Endothelial cell of hepatic sinusoid (primary cell): Measurements from ENCODE around the gene THOP1.
"Not testable (repeated sequence)": the region's sequence is repeated elsewhere in the genome, so short reads cannot be mapped to it uniquely, and the experiment has no call there.

Experiments used
- in situ Hi-C: cut with HindIII; loops from 2 replicates; pipeline ENCODE4 v1.10.0; 2017; ENCODE audit warnings: low sequenced_read_pairs

Gene THOP1

DNA sequence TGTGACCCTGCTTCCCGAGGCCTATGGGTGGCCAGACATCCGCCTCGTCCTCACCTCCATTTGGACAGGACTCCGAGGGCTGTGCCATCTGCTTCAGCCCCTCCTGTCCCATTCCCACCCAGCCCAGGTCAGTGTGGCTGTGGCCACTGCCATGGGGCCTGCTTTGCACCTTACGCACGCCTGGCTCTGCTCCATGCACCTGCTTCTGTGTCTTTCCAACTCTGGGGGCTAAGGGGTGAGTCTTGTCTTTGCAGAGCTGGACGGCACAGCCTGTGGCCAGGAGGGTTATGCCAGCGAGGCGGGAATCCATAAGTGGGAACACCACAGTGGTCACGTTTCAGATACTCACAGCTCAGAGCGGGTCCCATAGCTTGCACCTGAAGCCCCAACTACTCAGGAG lies 29.1 kb downstream of the THOP1 start:
- in situ Hi-C loops = no loop called here

DNA sequence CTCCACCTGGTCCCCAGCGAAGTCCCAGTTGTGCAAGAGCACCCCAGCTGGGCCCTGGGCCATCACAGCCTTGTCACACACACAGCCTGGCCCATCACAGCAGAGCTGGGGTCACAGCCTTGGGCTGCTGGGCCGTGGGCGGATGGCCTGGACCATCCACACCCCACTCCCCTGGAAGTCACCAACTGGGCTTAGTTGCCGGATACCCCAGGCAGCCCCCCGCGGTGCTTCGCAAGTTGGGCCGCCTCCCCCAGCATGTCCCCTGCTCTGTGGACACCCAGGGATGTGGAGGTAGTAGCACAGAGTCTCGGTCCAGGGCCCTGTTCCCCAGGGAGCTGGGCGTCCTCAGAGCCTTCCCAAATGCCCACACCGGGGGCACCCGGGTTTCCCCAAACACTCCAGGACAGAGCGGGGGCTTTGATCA lies 29.9 kb downstream of the THOP1 start:
- in situ Hi-C loops = no loop called here

DNA sequence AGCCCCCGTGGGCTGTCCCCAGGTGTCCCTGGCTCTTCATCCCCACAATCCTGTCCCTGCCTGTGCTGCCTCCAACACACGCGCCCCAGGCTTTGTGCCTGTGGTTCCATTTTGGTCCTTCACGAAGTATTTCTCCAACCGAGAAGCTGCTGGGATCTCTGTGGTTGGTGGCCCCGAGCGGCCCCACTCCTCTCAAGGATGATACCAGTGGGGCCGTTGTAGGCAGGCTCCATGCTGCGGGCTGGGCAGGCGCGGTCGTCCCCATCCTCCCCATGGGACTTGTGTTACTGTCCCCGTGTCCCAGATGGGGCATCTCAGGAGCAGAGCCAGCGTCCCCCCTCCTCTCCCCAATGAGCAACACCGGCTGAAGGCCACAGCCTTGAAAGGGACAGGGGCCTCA lies 30.6 kb downstream of the THOP1 start:
- in situ Hi-C loops = no loop called here

DNA sequence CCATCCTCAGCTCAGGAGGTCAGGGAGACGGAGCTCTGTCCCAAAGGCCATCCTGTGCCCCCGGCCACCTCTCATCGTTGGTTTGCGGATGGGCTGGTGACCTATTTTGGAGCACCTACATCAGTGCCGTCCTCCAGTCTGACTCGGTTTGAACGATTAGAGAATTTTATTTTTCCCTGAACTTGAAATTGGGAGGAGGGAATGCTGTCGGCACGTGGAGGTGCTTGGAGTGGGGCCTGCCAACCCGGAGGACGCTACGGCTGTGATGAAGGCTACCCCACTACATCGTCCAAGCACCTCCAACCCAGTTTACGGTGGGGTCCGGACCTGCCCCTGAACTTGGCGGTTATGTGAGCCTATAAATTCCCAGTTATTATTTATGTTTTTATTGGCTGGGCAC lies 31.3 kb downstream of the THOP1 start:
- in situ Hi-C loops = no loop called here

DNA sequence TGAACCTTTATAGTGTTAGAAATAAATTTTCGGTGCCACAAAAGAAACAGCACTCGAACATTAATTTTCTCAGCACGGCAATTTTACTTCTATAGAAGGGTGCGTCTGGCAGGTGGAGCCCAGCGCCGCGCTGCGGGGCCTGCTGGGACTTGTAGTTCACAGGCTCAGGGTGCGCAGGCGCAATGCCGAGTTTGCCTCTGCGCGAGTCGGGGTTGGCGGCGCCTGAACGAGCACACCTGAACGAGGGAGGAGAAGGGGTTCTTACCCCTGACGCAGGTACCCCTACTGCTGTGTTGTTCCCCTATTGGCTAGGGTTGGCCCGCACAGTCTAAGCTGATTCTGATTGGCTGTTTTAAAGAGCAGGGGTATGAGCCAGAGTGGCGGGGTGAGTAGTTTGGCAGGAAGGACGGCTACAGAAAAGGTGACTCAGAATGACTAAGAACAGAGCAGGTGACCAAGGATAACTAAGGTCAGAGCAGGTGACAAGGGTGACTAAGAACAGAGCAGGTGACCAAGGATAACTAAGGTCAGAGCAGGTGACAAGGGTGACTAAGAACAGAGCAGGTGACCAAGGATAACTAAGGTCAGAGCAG lies 32.0 kb downstream of the THOP1 start:
- in situ Hi-C loops = not testable (repeated sequence)

DNA sequence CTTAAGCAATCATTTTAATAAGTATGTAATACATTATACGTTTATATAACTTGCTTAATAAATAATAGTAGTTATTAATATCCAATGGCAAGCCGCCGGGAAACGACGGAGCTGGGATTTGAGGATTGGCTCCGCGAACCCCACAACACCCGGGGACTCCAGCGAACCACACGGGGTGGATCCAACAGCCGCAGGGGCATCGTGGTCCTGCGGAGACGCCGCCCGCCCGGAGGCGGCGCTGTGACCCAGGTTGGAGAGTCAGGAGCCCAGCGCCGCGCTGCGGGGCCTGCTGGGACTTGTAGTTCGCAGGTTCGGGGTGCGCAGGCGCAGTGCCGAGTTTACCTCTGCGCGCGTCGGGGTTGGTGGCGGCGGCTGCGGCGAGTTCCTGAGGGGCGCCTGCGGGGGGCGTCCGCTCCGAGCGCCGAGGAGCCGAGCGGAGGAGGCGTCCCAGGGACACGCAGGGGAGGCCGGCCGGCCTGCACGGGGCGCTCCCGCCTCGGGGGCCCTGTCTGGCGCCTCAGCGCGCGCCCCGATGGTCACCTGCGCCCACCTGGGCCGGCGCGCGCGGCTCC lies 34.3 kb downstream of the THOP1 start, which contains the start of gene ZNF554:
Gene ZNF554 (plus strand): TSS at position 329 of the 572 bp plus-strand sequence. CDS start 204 bp downstream, at position 533.
- in situ Hi-C loops = no loop called here

DNA sequence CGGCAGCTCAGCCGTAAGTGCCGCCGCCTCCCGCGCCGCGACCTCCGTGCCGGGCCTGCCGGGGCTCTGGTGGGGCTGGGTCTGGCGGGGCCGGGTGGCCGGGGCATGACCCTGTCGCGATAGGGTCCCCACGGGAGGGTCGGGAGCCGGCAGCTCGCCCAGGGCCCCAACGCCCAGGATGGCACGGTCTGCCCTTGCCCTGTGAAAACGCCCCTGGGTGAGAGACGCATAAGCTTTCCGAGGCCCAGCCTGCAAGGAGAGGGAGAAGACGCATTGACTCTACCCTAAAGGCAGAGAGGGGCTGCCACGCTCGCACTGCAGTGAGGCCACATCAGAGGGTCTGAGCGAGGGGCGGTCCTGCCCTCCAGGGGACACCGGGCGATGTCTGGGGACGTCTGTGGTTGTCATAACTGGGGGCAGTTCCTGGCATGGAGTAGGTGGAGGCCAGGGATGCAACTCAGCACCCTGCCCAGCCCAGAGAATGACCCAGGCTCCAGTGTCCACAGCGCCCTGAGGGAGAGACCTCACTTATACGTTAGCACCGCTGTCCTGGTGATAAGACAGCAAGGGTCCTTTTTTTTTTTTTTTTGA lies 34.9 kb downstream of the THOP1 start:
- in situ Hi-C loops = no loop called here

DNA sequence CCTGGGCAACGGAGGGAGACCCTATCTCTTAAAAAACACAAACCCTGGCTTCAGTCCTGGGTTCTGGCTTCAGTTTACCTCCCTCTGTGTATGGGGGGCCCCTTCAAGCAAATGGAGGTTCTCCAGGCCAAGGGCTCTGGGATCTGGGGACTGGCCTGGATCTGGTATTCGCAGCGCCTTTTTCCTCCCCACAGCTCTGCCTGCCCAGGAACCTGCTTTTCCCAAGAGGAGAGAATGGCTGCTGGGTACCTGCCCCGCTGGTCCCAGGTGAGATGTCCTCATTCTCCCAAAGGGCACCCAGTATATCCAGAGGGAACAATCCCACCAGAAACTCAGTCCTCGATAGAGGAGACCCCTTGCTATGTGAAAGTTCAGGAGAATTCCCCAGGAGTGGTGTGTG lies 37.5 kb downstream of the THOP1 start:
- in situ Hi-C loops = no loop called here

DNA sequence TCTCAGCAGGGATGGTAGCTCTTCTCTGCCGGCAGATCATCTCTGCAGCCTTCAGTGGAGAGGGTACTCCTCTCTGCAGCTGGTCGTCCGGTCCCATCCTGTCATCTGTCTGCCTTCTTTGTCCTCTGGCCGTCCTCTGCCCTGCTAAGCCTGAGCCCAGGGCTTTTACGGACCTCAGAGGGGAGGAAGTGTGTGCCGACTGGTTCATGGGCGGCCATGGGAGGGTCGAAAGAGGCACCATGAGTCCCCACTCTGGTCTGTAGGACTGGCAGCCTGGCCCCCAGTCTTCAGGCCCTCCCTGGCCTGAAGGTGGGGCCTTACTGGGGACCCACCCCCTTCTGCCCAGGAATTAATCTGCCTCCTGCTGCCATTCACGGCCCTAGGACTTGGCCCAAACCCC lies 38.3 kb downstream of the THOP1 start:
- in situ Hi-C loops = no loop called here

DNA sequence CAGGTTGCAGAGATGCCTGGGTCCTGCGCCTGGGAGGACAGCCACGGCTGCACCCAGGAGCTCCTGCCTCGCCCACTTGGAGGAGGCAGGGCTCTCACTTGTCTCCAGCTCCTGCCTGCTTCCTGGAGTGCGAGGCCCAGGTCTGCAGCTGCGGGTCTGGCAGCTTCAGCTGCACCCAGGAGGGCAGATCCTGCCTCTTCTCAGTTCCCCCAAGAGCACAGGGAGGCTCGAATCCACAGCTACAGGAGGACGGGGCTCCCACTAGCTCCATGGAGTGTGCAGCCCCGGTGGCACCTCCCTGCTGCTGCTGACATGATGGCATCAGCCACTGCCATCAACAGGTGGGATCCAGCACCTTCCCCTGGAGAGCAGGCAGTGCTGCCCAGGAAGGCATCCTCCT lies 38.8 kb downstream of the THOP1 start:
- in situ Hi-C loops = no loop called here

DNA sequence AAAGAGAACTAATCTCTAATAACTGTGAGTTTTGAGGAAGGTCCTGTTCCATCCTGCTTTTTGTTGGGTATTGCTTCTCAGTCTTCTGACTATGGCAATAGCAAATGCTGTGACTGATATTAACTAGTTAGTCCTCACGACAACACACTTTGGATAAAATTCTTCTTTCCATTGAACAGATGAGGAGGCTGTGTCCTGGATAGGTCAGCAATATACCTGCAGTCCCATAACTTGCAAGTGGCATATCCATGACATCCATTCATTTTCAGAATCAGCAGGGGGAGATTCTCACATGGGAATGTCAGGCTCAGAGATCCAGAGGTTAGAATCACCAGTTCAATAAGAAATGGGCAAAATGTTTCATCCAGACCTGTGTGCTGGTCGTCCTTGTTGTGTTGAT lies 41.7 kb downstream of the THOP1 start:
- in situ Hi-C loops = no loop called here

DNA sequence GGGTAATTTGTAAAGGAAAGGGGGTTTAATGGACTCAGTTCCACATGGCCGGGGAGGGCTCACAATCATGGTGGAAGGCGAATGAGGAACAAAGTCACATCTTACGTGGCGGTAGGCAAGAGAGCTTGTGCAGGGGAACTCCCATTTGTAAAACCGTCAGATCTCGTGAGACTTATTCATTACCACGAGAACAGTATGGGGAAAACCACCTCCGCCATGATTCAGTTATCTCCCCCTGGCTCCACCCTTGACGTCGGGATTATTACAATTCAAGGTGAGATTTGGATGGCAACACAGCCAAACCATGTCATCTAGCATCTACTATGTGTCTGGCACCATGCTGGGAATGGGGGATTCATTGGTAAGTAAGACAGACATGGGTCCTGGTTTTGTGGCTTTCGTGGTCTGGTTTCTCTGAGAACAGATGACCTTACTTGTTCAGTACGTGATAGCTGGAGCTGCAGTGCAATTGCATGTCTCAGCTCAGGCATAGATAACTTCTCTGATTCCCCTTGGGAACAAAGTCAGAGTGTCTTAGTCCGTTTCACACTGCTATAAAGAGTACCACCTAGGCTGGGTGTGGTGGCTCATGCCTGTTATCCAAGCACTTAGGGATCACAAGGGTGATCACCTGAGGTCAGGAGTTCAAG lies 42.7 kb downstream of the THOP1 start:
- in situ Hi-C loops = no loop called here

DNA sequence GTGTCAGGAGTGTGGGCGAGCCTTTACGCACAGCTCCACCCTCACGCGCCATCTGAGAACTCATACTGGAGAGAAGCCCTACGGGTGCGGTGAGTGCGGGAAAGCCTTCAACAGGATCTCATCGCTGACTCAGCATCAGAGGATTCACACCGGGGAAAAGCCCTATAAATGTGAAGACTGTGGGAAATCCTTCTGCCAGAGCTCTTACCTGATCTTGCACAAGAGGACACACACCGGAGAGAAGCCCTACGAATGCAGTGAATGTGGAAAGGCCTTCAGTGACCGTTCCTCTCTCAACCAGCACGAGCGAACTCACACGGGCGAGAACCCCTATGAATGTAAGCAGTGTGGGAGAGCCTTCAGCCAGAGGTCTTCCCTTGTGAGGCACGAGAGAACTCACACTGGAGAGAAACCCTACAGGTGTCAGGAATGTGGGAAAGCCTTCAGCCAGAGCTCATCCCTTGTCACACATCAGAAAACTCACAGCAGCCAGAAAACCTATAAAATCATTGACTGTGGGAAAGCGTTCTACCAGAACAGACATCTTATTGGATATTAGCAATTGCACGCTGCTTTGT lies 49.1 kb downstream of the THOP1 start:
- in situ Hi-C loops = loop anchor here (5.0 kb wide), 1 partner anchor 42 kb away; no protein-coding TSS in a partner anchor

DNA sequence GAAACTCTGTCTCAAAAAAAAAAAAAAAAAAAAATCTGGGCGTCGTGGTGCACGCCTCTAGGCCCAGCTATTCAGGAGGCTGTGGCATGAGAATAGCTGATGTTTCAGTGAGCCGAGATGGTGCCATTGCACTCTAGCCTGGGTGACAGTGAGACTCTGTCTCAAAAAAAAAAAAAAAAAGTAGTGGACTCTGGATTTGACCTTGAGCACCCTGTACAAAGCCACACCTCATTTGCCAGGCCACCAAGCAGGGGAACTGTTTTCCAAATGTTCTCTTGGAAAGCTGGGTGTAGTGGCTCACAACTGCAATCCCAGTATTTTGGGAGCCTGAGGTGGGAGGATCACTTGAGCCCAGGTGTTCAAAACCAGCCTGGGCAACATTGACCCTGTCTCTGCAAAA lies 52.1 kb downstream of the THOP1 start:
- in situ Hi-C loops = no loop called here

DNA sequence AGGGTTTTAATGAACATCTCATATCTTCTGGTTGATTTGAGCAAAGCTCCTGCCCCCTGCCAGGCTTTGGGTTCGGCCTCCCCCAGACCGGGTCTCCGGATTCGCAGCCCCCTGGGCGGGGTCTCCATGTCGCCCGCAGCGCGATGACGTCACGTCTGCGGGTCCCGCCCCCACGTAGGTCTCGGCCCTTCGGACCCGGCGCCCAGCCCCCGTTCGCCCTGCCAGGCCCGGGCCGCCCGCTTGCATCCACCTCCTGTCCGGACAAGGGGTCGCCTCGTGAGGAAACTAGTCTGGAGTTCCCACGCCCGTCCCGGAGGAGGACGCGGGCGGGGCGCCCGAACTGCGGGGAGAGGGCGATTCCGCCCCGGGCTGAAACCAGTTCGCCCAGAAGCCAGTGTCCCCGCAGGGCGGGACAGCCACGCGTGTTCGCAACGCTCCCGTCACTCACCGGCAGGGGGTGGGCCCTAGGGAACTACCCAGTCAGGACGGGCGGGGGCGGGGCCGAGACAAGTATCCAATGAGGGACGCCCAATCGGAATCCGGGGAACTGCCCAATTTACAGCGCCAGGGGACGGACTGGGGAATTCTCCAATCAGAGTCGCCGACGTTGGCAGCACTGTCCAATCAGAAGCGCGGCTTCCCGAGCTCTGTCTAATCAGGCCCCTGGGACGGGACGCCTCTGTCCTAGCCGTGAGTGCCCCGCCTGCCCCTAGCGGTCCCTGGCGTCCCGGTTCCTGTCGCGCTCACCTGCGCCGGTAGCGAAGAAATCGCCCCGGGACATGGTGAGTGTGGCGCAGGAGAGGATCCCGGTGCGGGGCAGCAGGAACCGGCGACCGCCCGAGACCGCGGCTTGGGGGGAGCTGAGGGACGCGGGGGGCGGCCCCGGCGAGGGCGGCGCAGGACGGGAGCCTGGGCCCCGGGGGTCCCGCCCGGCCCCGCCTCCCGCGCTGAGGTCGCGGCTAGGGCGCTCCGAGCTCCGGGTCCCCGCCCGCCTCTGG lies 55.8 kb downstream of the THOP1 start, which contains the start of gene ZNF555:
Gene ZNF555 (plus strand): TSS at position 682 of the 998 bp plus-strand sequence. CDS start 98 bp downstream, at position 780.
- in situ Hi-C loops = no loop called here

DNA sequence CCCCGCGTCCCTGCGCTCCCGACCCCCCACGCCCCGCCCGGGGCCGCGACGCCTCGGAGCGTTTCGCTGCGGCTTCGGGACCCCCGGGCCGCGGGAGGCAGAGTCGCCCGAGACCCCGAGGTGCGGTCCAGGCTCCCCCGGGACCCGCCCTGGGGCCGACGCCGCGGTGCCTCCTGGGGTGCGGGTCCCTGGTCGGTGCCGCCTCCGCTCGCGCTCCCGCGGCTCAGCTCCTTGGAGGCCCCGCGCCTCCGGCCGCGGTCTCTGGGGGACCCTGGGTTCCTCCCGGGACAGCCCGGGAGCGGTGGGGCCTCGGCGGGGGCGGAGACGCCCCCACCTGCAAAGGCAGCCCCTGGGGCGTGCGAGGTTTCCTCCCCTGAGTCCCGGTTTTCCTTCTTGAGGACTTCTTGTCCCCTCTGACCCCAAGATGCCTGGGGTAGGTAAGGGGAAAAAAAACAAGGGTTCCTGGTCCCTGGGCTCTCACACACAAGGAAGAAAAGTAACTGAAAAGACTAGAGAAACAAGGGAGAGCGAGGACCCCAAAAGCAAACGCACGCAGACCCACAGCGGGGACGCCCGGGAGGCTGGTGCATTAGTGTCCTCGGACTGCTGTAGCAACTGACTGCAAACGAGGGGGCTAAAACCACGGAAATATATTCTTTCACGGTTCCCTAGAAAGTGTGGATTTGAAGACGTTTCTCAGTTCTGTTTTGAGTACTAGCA lies 56.7 kb downstream of the THOP1 start:
- in situ Hi-C loops = no loop called here

DNA sequence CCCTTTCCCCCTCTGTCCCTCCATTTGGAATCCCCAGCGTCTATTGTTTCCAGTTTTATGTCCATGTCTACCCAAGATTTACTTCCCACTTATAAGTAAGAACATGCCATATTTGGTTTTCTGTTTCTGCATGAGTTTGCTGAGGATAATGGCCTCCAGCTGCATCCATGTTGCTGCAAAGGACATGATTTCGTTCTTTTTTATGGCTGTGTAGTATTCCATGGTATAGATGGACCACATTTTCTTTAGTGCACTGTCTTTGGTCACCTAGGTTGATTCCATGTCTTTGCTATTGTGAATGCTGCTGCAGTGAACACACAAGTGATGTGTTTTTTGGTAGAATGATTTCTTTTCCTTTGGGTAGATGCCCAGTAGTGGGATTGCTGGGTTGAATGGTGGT lies 59.8 kb downstream of the THOP1 start:
- in situ Hi-C loops = no loop called here

DNA sequence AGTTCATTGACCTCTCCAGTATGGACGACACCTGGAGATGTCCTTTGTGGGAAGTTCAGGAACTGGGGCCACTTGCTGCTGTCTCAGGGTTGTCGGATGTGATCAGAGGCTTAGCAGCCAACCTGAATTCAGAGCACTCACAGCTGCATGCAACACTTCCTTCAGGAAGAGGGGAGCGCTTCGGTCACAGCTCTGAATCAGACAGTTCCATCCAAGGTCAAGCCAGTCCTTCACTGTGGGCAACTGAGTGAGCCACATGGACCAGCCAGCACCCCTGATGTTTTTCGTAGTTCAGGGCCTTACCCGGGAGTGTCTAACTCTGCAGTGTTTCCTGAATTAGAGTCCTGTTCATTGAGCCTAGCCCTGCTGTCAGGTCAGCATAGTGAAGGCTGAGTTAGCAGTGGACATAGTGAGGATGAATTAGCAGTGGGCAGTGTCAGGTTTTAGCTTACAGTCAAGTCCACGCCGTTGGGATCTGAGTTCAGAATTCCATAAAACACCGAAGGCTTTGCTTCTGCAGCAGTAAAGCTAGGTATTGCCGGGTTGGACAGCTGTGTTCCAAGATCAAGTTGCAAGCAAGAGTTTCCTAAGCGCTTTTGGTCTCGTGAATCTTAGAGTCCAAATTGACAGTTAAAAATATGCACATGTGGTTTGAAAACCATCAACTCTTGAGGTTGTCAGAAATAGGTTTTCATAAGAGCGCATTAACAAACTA lies 61.0 kb downstream of the THOP1 start:
- in situ Hi-C loops = no loop called here

DNA sequence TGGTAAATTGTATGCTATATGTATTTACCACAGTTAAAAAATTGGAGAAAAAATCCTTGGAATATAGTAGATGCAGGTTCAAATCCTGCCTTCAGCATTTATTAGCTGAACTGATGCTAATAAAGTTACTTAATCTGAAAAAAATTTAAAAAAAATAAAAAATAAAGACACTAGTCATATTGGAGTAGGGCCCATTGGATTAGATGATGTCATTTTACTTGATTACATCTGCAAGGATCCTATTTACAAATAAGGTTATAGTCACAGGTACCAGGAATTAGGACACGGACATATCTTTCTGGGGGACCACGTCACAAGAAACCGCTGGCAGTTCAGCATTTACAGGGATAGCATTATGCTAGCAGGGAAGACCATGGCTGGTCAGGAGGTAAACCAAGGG lies 62.2 kb downstream of the THOP1 start:
- in situ Hi-C loops = no loop called here
